ENCODE data around the gene RPS6KA1.
"Not testable (repeated sequence)": the region's sequence is repeated elsewhere in the genome, so short reads cannot be mapped to it uniquely, and the experiment has no call there.

DNA sequence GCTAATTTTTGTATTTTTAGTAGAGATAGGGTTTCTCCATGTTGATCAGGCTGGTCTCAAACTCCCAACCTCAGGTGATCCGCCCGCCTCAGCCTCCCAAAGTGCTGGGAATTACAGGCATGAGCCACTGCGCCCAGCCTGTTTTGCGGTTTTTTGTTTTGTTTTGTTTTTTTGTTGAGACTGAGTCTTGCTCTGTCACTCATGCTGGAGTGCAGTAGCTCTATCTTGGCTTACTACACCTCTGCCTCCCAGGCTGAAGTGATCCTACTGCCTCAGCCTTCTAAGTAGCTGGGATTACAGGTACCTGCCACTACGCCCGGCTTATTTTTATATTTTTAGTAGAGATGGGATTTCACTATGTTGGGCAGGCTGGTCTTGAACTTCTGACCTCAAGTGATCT, 65.0 kb downstream of the RPS6KA1 start:
- TF ChIP-seq, protein P1, sequence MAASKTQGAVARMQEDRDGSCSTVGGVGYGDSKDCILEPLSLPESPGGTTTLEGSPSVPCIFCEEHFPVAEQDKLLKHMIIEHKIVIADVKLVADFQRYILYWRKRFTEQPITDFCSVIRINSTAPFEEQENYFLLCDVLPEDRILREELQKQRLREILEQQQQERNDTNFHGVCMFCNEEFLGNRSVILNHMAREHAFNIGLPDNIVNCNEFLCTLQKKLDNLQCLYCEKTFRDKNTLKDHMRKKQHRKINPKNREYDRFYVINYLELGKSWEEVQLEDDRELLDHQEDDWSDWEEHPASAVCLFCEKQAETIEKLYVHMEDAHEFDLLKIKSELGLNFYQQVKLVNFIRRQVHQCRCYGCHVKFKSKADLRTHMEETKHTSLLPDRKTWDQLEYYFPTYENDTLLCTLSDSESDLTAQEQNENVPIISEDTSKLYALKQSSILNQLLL (CRISPR knock-in tag; IDR thresholded peaks at IDR 0.05; ENCODE audit: borderline replicate concordance): not testable (repeated sequence)
- TF ChIP-seq, protein P2, sequence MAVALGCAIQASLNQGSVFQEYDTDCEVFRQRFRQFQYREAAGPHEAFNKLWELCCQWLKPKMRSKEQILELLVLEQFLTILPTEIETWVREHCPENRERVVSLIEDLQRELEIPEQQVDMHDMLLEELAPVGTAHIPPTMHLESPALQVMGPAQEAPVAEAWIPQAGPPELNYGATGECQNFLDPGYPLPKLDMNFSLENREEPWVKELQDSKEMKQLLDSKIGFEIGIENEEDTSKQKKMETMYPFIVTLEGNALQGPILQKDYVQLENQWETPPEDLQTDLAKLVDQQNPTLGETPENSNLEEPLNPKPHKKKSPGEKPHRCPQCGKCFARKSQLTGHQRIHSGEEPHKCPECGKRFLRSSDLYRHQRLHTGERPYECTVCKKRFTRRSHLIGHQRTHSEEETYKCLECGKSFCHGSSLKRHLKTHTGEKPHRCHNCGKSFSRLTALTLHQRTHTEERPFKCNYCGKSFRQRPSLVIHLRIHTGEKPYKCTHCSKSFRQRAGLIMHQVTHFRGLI (CRISPR knock-in tag; IDR thresholded peaks at IDR 0.05): not testable (repeated sequence)
- TF ChIP-seq CTBP1 (IDR thresholded peaks at IDR 0.05; ENCODE audit: borderline replicate concordance); PCBP2 (IDR thresholded peaks at IDR 0.05; ENCODE audit: low read depth, low read length, poor library complexity, severe bottlenecking); ESRRA (IDR thresholded peaks at IDR 0.05; ENCODE audit: borderline replicate concordance, low read depth); TEAD4 (IDR thresholded peaks at IDR 0.05; ENCODE audit: low read length); TEAD4 (CRISPR knock-in tag; IDR thresholded peaks at IDR 0.05; ENCODE audit: borderline replicate concordance); NR1H2 (CRISPR knock-in tag; IDR thresholded peaks at IDR 0.05); RCOR1 (IDR thresholded peaks at IDR 0.05; ENCODE audit: borderline replicate concordance in 1 of 2, low read depth in 2 of 2, low read length in 2 of 2); HOXB6 (CRISPR knock-in tag; IDR thresholded peaks at IDR 0.05; ENCODE audit: borderline replicate concordance); MAFK (IDR thresholded peaks at IDR 0.05; ENCODE audit: low read length): not testable (repeated sequence)
- TF ChIP-seq, protein P3, sequence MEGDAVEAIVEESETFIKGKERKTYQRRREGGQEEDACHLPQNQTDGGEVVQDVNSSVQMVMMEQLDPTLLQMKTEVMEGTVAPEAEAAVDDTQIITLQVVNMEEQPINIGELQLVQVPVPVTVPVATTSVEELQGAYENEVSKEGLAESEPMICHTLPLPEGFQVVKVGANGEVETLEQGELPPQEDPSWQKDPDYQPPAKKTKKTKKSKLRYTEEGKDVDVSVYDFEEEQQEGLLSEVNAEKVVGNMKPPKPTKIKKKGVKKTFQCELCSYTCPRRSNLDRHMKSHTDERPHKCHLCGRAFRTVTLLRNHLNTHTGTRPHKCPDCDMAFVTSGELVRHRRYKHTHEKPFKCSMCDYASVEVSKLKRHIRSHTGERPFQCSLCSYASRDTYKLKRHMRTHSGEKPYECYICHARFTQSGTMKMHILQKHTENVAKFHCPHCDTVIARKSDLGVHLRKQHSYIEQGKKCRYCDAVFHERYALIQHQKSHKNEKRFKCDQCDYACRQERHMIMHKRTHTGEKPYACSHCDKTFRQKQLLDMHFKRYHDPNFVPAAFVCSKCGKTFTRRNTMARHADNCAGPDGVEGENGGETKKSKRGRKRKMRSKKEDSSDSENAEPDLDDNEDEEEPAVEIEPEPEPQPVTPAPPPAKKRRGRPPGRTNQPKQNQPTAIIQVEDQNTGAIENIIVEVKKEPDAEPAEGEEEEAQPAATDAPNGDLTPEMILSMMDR (IDR thresholded peaks at IDR 0.05 in 2 of 3, conservative IDR thresholded peaks at IDR 0.05 in 1 of 3; ENCODE audit: insufficient read depth in 2 of 3, low read depth in 1 of 3, low read length in 3 of 3): not testable (repeated sequence)
- TF ChIP-seq, protein P4, sequence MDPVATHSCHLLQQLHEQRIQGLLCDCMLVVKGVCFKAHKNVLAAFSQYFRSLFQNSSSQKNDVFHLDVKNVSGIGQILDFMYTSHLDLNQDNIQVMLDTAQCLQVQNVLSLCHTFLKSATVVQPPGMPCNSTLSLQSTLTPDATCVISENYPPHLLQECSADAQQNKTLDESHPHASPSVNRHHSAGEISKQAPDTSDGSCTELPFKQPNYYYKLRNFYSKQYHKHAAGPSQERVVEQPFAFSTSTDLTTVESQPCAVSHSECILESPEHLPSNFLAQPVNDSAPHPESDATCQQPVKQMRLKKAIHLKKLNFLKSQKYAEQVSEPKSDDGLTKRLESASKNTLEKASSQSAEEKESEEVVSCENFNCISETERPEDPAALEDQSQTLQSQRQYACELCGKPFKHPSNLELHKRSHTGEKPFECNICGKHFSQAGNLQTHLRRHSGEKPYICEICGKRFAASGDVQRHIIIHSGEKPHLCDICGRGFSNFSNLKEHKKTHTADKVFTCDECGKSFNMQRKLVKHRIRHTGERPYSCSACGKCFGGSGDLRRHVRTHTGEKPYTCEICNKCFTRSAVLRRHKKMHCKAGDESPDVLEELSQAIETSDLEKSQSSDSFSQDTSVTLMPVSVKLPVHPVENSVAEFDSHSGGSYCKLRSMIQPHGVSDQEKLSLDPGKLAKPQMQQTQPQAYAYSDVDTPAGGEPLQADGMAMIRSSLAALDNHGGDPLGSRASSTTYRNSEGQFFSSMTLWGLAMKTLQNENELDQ (CRISPR knock-in tag; IDR thresholded peaks at IDR 0.05; ENCODE audit: borderline replicate concordance): not testable (repeated sequence)
- TF ChIP-seq, protein P5, sequence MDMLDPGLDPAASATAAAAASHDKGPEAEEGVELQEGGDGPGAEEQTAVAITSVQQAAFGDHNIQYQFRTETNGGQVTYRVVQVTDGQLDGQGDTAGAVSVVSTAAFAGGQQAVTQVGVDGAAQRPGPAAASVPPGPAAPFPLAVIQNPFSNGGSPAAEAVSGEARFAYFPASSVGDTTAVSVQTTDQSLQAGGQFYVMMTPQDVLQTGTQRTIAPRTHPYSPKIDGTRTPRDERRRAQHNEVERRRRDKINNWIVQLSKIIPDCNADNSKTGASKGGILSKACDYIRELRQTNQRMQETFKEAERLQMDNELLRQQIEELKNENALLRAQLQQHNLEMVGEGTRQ (CRISPR knock-in tag; IDR thresholded peaks at IDR 0.05): not testable (repeated sequence)
- TF ChIP-seq, protein P6, sequence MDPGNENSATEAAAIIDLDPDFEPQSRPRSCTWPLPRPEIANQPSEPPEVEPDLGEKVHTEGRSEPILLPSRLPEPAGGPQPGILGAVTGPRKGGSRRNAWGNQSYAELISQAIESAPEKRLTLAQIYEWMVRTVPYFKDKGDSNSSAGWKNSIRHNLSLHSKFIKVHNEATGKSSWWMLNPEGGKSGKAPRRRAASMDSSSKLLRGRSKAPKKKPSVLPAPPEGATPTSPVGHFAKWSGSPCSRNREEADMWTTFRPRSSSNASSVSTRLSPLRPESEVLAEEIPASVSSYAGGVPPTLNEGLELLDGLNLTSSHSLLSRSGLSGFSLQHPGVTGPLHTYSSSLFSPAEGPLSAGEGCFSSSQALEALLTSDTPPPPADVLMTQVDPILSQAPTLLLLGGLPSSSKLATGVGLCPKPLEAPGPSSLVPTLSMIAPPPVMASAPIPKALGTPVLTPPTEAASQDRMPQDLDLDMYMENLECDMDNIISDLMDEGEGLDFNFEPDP (CRISPR knock-in tag; IDR thresholded peaks at IDR 0.05): not testable (repeated sequence)
